GM04504 (cell line): ENCODE results near the gene GLRX3.

Experiments used
- DNase-seq: peaks from one replicate; pipeline ENCODE4 v3.0.0-alpha.2; 2012; ENCODE audit warnings: low read depth

Gene GLRX3

DNA sequence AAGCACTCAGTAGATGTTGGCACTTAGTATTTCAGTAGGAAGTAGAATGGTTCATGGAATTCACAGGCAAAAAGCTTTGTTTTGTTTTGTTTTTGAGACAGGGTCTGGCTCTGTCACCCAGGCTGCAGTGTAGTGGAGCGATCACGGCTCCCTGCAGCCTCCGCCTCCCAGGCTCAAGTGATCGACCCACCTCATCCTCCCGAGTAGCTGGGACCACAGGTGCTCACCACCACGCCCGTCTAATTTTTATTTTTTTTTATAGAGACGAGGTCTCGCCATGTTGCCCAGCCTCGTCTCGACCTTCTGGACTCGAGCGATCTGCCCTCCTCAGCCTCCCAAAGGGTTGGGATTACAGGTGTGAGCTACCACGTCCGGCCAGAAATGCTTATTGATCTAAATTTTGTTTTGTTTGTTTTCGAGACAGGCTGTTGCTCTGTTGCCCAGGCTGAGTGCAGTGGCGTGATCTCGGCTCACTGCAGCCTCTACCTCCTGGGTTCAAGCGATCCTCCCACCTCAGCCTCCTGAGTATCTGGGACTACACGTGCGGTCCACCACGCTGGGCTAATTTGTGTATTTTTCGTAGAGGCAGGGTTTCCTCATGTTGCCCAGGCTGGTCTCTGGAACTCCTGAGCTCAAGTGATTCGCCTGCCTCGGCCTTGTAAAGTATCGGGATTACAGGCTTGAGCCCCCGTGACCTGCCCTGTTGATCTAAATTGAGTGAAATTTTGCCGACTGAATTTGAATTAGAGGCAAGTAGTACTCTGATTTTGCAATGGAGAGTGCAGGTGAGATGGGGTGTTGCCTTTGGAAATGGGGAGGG lies 1.7 kb downstream of the GLRX3 start:
- DNase-seq: no peak

DNA sequence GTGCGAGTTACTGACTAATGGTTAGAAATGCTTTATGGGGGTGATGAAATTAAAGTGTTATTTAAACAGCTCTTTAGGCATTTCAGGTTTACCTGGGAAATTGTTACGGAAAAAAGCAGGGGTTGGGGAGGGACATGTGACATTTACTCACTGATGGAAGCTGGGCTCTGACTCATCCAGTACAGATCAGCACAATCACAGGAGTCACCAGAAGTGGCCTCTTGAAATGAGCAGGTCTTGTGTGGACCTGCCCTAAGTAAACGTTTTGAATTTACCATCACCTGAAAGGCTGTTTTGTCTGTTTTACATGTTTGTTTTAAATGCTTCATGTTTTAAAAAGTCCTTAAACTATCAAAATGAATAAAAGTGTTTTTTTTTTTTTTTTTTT lies 2.3 kb downstream of the GLRX3 start:
- DNase-seq: no peak

DNA sequence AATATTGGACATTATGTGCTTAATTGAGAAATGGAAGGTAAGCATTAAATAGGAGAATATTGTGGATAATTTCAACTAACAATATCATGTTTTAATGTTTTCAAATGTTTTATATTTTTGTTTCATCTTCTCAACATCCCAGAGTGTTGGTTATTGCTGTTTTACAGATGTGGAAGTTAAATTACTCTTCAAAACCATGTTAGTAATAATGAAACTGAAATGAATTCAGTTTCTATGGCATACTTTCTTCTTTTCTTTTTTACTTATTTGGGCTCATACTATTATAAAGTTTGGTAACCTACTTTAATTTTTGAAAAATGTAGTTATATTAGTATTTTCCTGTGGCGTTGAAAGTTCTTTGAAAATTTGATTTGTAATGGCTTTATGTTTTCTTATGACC lies 4.2 kb downstream of the GLRX3 start:
- no peak for DNase-seq

DNA sequence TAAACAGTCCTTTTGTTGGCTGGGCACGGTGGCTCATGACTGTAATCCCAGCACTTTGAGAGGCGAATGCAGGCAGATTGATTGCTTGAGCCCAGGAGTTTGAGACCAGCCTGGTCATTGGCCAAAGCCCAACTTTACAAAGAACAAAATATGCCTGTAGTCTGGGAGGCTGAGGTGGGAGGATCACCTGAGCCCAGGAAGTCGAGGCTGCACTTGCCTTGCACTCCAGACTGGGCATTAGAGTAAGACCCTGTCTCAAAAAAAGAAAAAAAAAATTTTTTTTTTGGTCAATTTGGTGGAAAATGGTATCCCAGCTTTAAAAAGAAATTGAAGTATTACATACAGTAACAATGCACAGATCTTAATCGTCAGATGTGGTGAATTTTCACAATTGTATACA lies 4.8 kb downstream of the GLRX3 start:
- no peak for DNase-seq

DNA sequence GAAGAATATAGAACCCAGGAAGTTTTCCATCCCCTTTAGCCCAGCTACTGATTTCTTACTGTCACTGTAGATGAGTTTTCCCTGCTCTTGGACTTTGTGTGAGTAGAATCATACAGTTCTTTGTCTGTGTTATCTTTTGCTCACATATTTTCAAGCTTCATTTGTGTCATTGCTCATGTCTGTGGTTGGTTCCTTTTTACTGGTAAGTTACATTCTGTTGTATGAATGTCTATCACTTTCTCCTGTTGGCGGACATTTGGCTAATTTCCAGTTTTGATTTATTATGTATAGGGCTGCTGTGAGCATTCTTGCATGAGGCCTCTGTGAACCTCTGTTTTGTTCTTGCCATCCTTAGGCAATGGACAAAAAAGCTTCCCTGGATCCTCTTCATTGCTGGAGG lies 5.3 kb downstream of the GLRX3 start:
- DNase-seq: no peak

DNA sequence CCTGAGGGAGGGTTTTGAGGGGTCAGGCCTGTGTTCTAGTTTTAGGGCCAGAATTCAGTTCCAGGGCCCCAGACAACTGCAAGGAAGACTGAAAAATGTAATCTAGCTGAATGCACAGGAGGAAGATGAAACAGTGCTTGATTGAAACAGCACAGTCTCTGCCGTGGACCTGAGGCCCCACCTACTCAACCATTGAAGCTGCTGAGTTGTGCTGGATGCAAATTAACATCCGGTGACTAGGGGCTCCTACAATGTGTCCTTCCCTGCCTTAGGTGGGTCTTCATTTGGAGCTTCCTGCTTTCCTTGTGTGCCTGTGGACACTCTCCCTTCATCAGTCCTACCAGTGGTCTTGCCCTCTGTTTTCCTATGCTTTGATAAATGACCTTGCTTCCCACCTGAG lies 5.7 kb downstream of the GLRX3 start:
- DNase-seq: no peak

DNA sequence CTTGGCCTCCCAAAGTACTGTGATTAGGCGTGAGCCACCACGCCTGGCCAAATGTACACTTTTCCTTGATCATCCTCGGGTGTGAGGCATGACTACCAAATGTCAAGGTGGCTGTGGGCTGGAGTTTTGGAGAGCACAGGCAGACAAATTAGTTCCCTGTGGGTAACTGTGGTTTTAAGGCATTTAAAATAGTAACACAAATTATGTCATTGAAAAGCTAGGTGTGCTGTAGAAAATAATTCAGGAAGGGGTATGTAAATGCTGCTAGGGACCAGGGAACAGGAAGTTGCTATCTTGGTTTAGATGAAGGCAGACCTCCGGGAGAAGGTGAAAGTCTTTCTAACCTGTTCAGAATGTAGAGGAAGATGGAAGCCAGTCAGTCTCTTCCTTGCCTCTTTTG lies 9.9 kb downstream of the GLRX3 start:
- no peak for DNase-seq

DNA sequence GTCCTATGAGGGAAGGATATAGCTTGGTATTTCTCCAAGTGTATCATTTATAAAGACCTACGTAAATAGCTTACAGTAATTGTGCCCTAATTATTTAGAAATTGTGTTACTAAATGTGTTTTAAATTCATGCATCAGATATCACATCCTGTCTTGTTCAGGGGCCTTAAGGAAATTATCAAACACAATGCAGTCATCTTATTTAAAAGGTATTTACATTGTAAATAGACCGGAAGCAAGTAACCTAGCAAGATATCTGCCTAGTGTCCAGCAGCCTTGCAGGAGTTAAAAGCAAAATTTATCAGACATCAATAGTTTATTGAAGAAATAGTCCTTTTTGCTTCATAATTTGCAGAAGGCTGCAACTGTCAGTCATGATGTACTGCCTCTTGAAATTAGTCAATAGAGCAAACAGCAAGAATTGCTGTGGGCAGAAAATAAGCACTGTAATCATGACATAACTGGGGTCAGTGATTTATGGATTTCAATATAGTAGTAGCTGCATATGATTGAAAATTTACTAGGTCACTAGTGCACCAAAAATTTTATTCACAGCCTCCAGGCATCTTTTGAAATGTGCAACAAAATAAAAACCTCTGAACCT lies 23.1 kb downstream of the GLRX3 start:
- DNase-seq: no peak

DNA sequence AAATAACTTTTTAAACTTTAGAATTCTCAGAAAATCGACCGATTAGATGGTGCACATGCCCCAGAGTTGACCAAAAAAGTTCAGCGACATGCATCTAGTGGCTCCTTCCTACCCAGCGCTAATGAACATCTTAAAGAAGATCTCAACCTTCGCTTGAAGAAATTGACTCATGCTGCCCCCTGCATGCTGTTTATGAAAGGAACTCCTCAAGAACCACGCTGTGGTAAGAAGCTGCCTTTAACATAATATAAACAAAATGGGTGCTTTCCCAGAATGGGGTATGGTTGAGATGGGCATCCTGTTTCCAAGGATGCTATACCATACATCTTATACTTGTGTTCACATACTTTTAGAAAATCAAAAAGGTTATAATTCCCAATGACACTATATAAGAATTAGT lies 24.6 kb downstream of the GLRX3 start:
- no peak for DNase-seq

DNA sequence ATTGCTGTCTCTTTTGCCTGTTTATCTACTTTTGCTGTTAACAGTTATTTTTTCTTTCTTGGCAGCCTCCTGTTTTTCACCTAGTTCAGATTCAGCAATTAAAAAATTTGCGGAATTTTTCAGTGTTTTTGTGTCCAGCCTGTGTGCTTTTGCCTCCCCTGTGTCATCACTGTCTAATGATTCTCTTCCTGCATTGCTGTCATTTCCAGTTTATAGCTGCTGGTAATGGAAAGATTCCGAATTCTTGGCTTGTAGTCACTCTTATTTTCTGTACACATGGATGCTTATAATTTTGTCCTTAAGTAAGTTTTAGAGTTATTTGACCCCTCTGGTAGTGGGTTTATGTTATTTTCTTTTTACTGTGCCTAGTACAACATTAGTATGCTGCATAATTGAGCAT lies 25.1 kb downstream of the GLRX3 start:
- DNase-seq: no peak

DNA sequence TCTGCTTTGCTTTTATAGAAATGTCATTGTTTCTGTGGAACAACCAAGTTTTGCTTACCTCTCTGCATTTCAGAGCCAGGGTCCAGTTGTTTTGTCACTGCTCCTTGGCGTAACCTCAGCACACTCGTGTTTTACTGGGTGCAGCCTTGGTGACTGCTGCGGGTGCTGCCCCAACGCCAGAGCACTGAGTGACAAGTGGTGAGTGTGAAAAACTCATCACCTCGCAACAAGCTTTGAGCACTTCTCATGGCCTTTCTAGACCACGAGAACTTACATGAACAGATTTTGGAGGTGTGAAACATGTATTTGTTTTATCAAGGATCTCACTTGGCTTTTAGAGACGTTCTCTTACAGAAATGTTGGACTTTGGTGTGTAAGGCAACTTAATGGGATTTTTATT lies 31.0 kb downstream of the GLRX3 start:
- DNase-seq: no peak

DNA sequence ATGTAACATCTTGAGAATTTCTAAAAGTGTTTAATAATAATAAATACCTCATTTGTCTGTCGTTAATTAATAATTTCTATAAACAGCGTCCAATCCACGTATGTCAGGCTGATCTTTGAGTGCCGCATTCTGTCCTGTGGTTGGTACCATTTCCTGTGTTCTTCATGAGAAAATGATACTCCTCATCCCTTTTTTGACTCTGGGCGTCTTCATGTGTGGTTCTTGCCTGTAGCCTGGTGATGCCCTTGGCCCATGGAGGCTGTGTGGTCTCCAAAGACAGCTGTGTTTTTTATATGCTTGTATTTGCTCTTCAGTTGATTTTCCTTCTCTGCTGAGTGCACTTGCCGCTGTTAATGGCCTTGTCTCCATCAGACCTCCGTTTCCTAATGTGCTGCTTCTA lies 31.5 kb downstream of the GLRX3 start:
- no peak for DNase-seq

DNA sequence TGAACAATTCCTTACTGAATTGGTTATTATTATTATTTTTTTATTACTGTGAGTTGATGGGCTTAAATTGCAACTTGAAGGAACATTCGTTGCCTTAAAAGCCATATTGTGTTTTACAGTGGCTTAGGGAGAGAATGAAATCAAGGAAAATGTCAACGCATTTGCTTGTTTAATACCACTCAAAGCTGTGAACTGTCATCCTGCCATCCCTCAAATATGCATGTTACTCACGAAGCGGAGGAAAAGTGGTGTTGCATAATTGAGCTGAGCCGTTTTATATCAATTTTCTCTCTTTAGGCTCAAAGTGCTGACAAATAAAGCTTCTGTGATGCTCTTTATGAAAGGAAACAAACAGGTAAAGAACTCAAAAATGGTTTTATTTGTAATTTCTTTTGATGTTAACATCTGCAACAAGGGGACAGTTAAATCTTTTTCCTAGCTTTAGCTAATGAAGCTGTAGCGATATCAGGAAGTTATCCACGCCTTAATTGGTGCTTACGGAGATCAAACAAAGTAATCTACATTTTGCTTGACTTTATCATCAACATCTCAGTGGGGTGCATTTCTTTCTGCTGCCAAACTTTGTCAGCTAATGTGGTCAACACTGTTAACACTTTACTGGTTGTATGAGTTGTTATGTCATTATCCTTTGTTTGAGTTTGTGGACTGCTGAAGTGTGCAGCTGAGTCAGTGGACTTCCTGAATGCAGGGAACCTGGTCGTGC lies 33.1 kb downstream of the GLRX3 start:
- no peak for DNase-seq

DNA sequence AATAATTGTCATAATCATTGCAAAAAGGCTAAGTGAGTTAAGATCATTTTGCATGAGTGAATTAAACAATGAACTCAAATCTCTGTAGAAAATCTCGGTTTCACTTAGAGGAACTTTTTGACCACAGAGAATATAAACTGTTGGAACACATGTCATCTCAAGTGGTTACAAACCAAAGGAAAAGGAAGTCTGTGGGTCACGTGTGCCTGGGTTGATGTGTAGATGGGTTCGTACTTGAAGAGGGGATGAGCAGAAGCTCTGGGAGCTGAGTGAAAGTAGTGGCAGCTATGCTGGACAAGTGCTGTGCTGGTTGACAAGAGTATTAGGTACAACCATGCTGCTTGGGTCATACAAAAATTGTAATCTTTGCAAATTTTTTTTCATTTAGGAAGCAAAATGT lies 35.0 kb downstream of the GLRX3 start:
- no peak for DNase-seq

DNA sequence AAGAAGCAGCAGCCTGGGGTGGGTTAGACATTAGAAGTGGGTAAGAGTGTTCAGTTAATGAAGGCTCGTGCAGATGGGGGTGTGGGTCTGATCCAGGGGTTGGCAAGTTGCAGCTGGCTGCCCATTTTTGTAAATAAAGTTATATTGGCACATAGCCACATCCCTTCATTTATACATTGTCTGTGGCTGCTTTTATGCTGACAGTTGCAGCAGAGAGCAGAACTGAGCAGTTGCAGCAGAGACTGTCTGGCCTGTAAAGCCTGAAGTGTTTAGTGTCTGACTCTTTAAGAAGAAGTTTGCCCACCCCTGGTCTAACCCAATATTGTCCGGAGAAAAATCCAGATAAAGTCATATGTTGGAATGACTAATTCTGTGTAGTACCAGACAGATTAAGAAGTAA lies 38.1 kb downstream of the GLRX3 start:
- no peak for DNase-seq

DNA sequence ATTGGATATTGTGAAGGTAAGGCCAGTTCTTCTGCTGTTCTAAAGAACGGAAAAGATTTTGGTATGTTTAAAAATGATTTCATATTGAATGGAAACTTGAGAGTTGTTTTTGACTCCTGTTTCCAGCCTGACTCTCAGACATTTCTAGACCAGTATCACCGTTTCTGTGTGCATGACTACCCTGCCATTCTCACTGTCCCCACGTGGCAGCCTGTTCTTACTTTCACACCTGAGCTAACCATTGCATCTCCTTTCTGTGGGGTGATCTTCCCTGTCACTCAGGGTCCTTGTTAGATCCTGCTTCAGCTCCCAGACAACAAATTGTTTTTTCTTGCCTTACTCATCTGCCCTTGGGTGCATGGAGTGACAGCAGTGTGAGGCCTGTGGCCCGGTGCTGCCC lies 38.9 kb downstream of the GLRX3 start:
- DNase-seq: no peak

DNA sequence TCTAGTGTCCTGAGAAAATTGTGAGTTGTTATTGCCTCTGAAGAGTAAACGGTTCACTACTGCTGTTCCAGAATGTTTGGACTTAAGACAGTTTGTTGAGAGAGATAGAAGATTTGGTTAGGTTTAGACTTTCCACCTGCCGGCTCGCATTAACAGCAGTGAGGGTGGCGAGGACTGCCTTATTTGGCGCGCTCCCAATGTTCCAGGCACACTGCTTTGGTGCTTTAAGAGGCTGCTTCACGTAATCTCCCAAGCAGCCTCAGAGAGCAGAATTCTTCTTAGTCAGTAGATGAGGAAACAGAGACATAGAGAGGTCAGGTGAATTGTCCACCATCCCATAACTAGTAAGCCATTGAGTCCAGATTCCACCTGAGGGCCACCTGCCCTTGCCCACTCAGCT lies 41.1 kb downstream of the GLRX3 start:
- no peak for DNase-seq

DNA sequence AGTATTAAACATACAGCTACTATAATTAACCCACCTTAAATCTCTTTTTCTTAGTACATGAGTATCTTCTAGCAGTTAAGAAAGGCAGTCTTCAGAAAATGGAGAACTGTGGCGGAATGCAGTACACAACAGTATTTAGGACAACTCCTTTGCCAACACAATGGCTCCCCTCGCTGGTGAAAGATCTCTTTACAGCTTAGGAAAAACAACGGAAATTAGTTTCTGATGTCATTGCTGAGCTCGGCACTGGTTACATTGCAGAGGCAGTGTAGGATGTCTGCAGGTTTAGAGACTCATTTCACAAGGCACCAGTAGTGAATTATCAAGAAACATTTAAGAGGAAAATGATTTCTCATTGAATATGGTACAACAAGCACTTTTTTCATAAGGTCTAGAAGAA lies 43.4 kb downstream of the GLRX3 start:
- DNase-seq: peak; percentile 28

DNA sequence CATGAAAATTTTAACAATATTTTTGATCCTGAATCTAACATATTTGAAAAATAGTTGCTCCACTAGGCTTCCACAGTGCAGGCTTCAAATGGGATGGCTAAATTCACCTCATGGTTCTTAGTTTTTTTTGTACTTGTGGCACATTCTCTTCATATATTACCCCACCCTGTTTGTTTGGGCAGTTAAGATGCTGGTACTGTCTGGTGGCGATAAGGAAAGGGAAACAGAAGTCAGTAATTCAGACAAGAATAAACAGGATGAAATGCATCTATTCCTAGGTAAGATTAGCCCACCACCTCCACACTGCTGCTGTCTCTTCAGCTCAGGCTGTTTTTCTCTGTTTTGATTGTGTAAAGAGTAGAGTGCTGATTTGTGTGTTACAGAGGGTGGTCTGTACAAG lies 44.2 kb downstream of the GLRX3 start:
- DNase-seq: no peak

DNA sequence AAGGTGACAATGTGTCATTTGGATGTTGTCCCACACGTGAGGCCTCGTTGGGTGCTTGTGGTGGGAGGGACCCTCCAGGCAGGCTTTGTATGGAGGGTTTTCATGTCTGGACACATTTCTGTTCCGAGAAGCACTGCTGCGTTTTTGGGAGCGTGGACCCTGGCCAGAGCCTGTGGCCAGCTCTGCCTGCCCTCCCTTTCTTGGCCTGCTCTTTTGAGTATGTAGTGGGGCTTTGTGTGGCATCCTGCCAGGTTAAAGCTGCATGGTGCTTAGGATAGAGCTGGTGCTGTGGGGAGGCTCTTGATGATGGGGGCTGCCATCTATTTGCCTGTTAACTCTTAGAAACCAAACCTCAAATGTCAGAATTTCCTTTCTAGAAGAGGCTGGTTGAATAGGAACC lies 45.7 kb downstream of the GLRX3 start:
- no peak for DNase-seq

DNA sequence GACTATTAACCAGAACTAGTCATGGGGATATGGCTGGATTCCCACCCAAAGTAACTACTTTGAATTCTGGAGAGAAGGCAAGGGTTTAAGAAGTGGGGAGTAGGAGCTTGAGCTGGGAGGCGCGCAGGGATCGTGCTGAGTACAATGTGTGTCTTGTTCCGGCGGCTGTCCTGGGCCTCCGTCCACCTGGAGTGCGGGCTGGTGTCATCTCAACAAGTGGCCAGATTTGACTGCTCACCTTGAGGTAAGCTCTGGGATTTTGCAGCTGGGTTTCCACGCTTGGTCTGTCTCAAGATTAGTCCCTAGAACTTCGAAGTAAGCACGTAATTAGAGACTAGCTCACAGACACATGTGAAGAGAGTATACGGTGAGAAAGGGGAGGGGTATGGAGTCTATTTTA lies 49.4 kb downstream of the GLRX3 start:
- DNase-seq: no peak

DNA sequence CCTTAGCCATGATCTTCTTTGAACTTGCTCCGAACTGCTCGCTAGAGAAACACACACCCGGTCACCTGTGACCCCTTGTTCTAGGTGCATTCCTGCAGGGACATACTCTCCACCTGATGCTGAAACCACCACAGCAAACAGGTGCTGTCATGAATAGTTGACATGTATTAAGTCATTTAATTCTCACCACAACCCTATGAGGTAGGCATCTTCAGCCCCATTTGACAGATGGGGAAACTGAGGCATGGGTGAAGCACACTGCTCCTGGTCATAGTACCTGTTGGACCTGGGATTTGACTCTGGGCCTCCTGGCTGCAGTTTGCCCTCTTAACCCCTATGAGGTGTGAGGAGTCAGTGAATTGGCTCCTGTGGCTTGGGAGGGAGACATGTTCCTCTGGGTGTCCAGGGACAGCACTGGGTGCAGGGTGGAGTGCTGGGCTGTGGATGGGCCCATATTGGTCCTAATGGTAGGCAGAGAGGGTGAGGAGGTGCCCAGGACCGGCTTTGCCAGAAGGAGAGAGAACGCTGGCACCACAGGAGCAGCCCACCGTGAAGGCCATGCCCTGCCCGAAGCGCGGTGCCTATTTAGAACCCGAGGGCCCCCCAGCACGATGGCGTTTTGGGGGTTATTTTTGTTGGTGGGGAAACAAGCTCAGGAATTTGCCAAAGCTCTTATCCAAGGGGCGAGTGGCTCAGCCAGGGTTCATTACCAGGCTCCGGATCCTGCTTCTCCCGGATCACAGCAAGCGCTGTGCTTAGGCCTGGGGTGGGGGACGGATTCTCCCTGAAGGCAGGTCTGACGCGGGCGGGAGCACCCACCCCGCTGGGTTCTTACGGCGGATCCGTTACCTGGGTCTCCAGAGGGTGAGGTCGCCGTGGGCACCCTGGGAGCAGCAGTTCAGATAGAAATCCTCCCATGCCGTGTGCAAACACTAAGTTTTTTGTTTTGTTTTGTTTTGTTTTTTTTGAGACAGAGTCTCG lies 52.3 kb downstream of the GLRX3 start:
- DNase-seq: no peak
